ENCODE results near the gene COL18A1. TPM values are rescaled to one million over a fixed set of nuclear protein-coding genes. Genes with fewer than 3 reads are reported as not detected.
"Not testable (repeated sequence)": the region's sequence is repeated elsewhere in the genome, so short reads cannot be mapped to it uniquely, and the experiment has no call there.

COL18A1 gene
- total RNA-seq, 1 experiment from 2014 or later = 4.2 TPM

- no peak for DNase-seq (ENCODE audit: low read depth)
Measured at GRCh38 chr21:45438391-45439145, 33.6 kb downstream of the COL18A1 start.

GRCh38 chr21:45439161-45439872 is 34.4 kb downstream of the COL18A1 start:
- peak; percentile 75 for DNase-seq (ENCODE audit: low read depth)

GRCh38 chr21:45439901-45440461 is 35.0 kb downstream of the COL18A1 start:
- DNase-seq (ENCODE audit: low read depth) = no peak

GRCh38 chr21:45440736-45441350 is 35.9 kb downstream of the COL18A1 start:
- DNase-seq (ENCODE audit: low read depth) = no peak

GRCh38 chr21:45441431-45442255 is 36.7 kb downstream of the COL18A1 start:
- DNase-seq (ENCODE audit: low read depth) = no peak

GRCh38 chr21:45442276-45442675 is 37.3 kb downstream of the COL18A1 start:
- no peak for DNase-seq (ENCODE audit: low read depth)

GRCh38 chr21:45442686-45443594 is 38.0 kb downstream of the COL18A1 start:
- DNase-seq (ENCODE audit: low read depth) = not testable (repeated sequence)

- DNase-seq (ENCODE audit: low read depth) = no peak
Measured at GRCh38 chr21:45443595-45444181, 38.7 kb downstream of the COL18A1 start.

GRCh38 chr21:45444385-45444784 is 39.4 kb downstream of the COL18A1 start:
- DNase-seq (ENCODE audit: low read depth) = no peak

- DNase-seq (ENCODE audit: low read depth) = no peak
Measured at GRCh38 chr21:45445369-45445768, 40.4 kb downstream of the COL18A1 start.

- DNase-seq (ENCODE audit: low read depth) = no peak
Measured at GRCh38 chr21:45447821-45448220, 42.9 kb downstream of the COL18A1 start.

- DNase-seq (ENCODE audit: low read depth) = no peak
Measured at GRCh38 chr21:45448283-45448809, 43.4 kb downstream of the COL18A1 start.

GRCh38 chr21:45448810-45449657 is 44.1 kb downstream of the COL18A1 start:
- DNase-seq (ENCODE audit: low read depth) = no peak

- DNase-seq (ENCODE audit: low read depth) = no peak
Measured at GRCh38 chr21:45449658-45450422, 44.9 kb downstream of the COL18A1 start.

- DNase-seq (ENCODE audit: low read depth) = no peak
Measured at GRCh38 chr21:45450423-45451090, 45.6 kb downstream of the COL18A1 start.

GRCh38 chr21:45451091-45451740 is 46.3 kb downstream of the COL18A1 start:
- DNase-seq (ENCODE audit: low read depth) = no peak

GRCh38 chr21:45451771-45452182 is 46.8 kb downstream of the COL18A1 start:
- DNase-seq (ENCODE audit: low read depth) = no peak

Measured in HT1080 (cell line).